Ectodermal cell (in vitro differentiated cells): ENCODE results near the gene TEX22.

Experiments used
- H3K27ac ChIP-seq: 2 replicates; pipeline ENCODE4 v1.7.0; 2013; ENCODE audit warnings: mild to moderate bottlenecking, low read depth, low read length; ENCODE audit not compliant: insufficient read depth, poor library complexity, severe bottlenecking
- H3K27me3 ChIP-seq: 2 replicates; pipeline ENCODE4 v1.7.0; 2013; ENCODE audit warnings: mild to moderate bottlenecking, low read length; ENCODE audit not compliant: insufficient read depth, control insufficient read depth, poor library complexity, severe bottlenecking
- H3K36me3 ChIP-seq: one replicate; pipeline ENCODE4 v1.7.0; 2013; ENCODE audit warnings: low read length; ENCODE audit not compliant: control insufficient read depth, insufficient read depth
- H3K4me1 ChIP-seq: one replicate; pipeline ENCODE4 v1.7.0; 2013; ENCODE audit warnings: low read length; ENCODE audit not compliant: control insufficient read depth, insufficient read depth
- H3K4me3 ChIP-seq: 2 replicates; pipeline ENCODE4 v1.7.0; 2013; ENCODE audit warnings: low read depth, low read length, control low read depth; ENCODE audit not compliant: insufficient read depth
- H3K9me3 ChIP-seq: 2 replicates; pipeline ENCODE4 v1.7.0; 2013; ENCODE audit warnings: mild to moderate bottlenecking, low read length, moderate library complexity; ENCODE audit not compliant: control insufficient read depth
- WGBS, 2 experiments: methylation state at CpG; one replicate each; pipeline ENCODE4 v1.1.7; 2013; ENCODE audit warnings: missing lambda C conversion rate in 2 of 2; 5-methylcytosine and 5-hydroxymethylcytosine counted together

TEX22 gene

GRCh38 chr14:105384605-105385321 is 13.6 kb upstream of the TEX22 start:
- whole genome bisulfite sequencing, 2 experiments, result 96 to 97% methylated on average over 29 of the region's 29 CpGs

GRCh38 chr14:105385322-105385637 is 13.1 kb upstream of the TEX22 start:
- Histone ChIP-seq H3K4me1 (no peaks in the 10 kb centered on the region), H3K27ac (no peak overlapping the region), H3K9me3 (no peaks in the 10 kb centered on the region), H3K36me3 (no peaks in the 10 kb centered on the region), H3K4me3 (no peak overlapping the region), H3K27me3 (no peaks in the 10 kb centered on the region)
- WGBS, 2 experiments, result 95 to 96% methylated on average over 19 of the region's 19 CpGs

More at GRCh38 chr14:105384605-105385321, 13.6 kb upstream of the TEX22 start:
- Histone ChIP-seq H3K27ac (no peak overlapping the region), H3K4me3 (no peak overlapping the region), H3K27me3 (no peaks in the 10 kb centered on the region), H3K36me3 (no peaks in the 10 kb centered on the region), H3K4me1 (no peaks in the 10 kb centered on the region), H3K9me3 (no peaks in the 10 kb centered on the region)

- Histone ChIP-seq H3K4me3 (no peak overlapping the region), H3K9me3 (no peaks in the 10 kb centered on the region), H3K36me3 (no peaks in the 10 kb centered on the region), H3K4me1 (no peaks in the 10 kb centered on the region), H3K27me3 (no peaks in the 10 kb centered on the region), H3K27ac (no peak overlapping the region)
- 94 to 95% methylated on average over 22 of the region's 22 CpGs for WGBS, 2 experiments
Measured at GRCh38 chr14:105385698-105386365, 12.5 kb upstream of the TEX22 start.

GRCh38 chr14:105386581-105387529 is 11.5 kb upstream of the TEX22 start:
- WGBS, 2 experiments, result 94% methylated on average over 33 of the region's 33 CpGs

GRCh38 chr14:105387530-105387922 is 10.8 kb upstream of the TEX22 start:
- no peak overlapping the region for H3K4me3 ChIP-seq
- no peaks in the 10 kb centered on the region for H3K36me3 ChIP-seq
- H3K9me3 ChIP-seq, result no peaks in the 10 kb centered on the region
- 95 to 96% methylated on average over 10 of the region's 10 CpGs for WGBS, 2 experiments
- no peaks in the 10 kb centered on the region for H3K27me3 ChIP-seq
- H3K4me1 ChIP-seq, result no peaks in the 10 kb centered on the region
- H3K27ac ChIP-seq, result no peak overlapping the region

More at GRCh38 chr14:105386581-105387529, 11.5 kb upstream of the TEX22 start:
- Histone ChIP-seq H3K4me1 (no peaks in the 10 kb centered on the region), H3K36me3 (no peaks in the 10 kb centered on the region), H3K4me3 (no peak overlapping the region), H3K27me3 (no peaks in the 10 kb centered on the region), H3K9me3 (no peaks in the 10 kb centered on the region), H3K27ac (no peak overlapping the region)

GRCh38 chr14:105388110-105388951 is 10.0 kb upstream of the TEX22 start:
- Histone ChIP-seq H3K4me3 (no peak overlapping the region), H3K36me3 (no peaks in the 10 kb centered on the region), H3K27me3 (no peaks in the 10 kb centered on the region), H3K9me3 (no peaks in the 10 kb centered on the region), H3K4me1 (no peaks in the 10 kb centered on the region), H3K27ac (no peak overlapping the region)
- 92 to 93% methylated on average over 25 of the region's 25 CpGs for whole genome bisulfite sequencing, 2 experiments

GRCh38 chr14:105388976-105389375 is 9.4 kb upstream of the TEX22 start:
- 93% methylated on average over 16 of the region's 16 CpGs for WGBS, 2 experiments
- H3K4me1 ChIP-seq, result no peaks in the 10 kb centered on the region
- H3K36me3 ChIP-seq, result no peaks in the 10 kb centered on the region
- H3K27ac ChIP-seq, result no peak overlapping the region
- H3K9me3 ChIP-seq, result no peaks in the 10 kb centered on the region
- no peaks in the 10 kb centered on the region for H3K27me3 ChIP-seq
- H3K4me3 ChIP-seq, result no peak overlapping the region

- H3K27ac ChIP-seq, result no peak overlapping the region
Measured at GRCh38 chr14:105389534-105389933, 8.8 kb upstream of the TEX22 start.

GRCh38 chr14:105389976-105390848 is 8.1 kb upstream of the TEX22 start:
- 95 to 96% methylated on average over 27 of the region's 27 CpGs for WGBS, 2 experiments

More at GRCh38 chr14:105389534-105389933, 8.8 kb upstream of the TEX22 start:
- no peaks in the 10 kb centered on the region for H3K27me3 ChIP-seq
- H3K9me3 ChIP-seq, result no peaks in the 10 kb centered on the region
- WGBS, 2 experiments, result 94 to 96% methylated on average over 12 of the region's 12 CpGs
- H3K36me3 ChIP-seq, result no peaks in the 10 kb centered on the region
- no peak overlapping the region for H3K4me3 ChIP-seq
- H3K4me1 ChIP-seq, result no peaks in the 10 kb centered on the region

More at GRCh38 chr14:105389976-105390848, 8.1 kb upstream of the TEX22 start:
- H3K4me1 ChIP-seq, result no peaks in the 10 kb centered on the region
- no peaks in the 10 kb centered on the region for H3K27me3 ChIP-seq
- H3K36me3 ChIP-seq, result no peaks in the 10 kb centered on the region
- H3K4me3 ChIP-seq, result no peak overlapping the region
- no peak overlapping the region for H3K27ac ChIP-seq
- no peaks in the 10 kb centered on the region for H3K9me3 ChIP-seq
